ENCODE data around the gene TGFB2.

TGFB2 gene

GRCh38 chr1:218366322-218367052 lies 21.4 kb downstream of the TGFB2 start:
- Histone ChIP-seq H3K27me3 (ENCODE audit: low read depth, low read length) (no peaks in the 10 kb centered on the region), H3K4me3 (ENCODE audit: low read length) (no peak overlapping the region), H3K79me2 (ENCODE audit: low read length) (no peaks in the 10 kb centered on the region), H3K36me3 (replicated peaks; ENCODE audit: low read depth, low read length) (no peaks in the 10 kb centered on the region), H3K27ac (ENCODE audit: low read length) (no peak overlapping the region), H4K20me1 (ENCODE audit: insufficient read depth, low read length) (no peaks in the 10 kb centered on the region), H3K9ac (ENCODE audit: low read length) (no peak overlapping the region), H3K4me2 (ENCODE audit: low read length) (no peak overlapping the region), H3K9me3 (ENCODE audit: insufficient read depth, low read length) (no peaks in the 10 kb centered on the region), H2AFZ (ENCODE audit: low read depth, low read length) (no peak overlapping the region), H3K4me1 (ENCODE audit: low read length) (no peaks in the 10 kb centered on the region)
- TF ChIP-seq, protein P1, sequence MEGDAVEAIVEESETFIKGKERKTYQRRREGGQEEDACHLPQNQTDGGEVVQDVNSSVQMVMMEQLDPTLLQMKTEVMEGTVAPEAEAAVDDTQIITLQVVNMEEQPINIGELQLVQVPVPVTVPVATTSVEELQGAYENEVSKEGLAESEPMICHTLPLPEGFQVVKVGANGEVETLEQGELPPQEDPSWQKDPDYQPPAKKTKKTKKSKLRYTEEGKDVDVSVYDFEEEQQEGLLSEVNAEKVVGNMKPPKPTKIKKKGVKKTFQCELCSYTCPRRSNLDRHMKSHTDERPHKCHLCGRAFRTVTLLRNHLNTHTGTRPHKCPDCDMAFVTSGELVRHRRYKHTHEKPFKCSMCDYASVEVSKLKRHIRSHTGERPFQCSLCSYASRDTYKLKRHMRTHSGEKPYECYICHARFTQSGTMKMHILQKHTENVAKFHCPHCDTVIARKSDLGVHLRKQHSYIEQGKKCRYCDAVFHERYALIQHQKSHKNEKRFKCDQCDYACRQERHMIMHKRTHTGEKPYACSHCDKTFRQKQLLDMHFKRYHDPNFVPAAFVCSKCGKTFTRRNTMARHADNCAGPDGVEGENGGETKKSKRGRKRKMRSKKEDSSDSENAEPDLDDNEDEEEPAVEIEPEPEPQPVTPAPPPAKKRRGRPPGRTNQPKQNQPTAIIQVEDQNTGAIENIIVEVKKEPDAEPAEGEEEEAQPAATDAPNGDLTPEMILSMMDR (IDR thresholded peaks at IDR 0.05; ENCODE audit: low read depth, low read length): no peak
- no peak for TF ChIP-seq EZH2phosphoT487 (IDR thresholded peaks at IDR 0.05; ENCODE audit: low read depth)

GRCh38 chr1:218367118-218367517 lies 22.0 kb downstream of the TGFB2 start:
- Histone ChIP-seq H3K9me3 (ENCODE audit: insufficient read depth, low read length) (no peaks in the 10 kb centered on the region), H3K4me2 (ENCODE audit: low read length) (no peak overlapping the region), H3K27ac (ENCODE audit: low read length) (no peak overlapping the region), H3K36me3 (replicated peaks; ENCODE audit: low read depth, low read length) (no peaks in the 10 kb centered on the region), H3K9ac (ENCODE audit: low read length) (no peak overlapping the region), H3K27me3 (ENCODE audit: low read depth, low read length) (no peaks in the 10 kb centered on the region), H3K79me2 (ENCODE audit: low read length) (no peaks in the 10 kb centered on the region), H4K20me1 (ENCODE audit: insufficient read depth, low read length) (no peaks in the 10 kb centered on the region), H2AFZ (ENCODE audit: low read depth, low read length) (no peak overlapping the region), H3K4me1 (ENCODE audit: low read length) (no peaks in the 10 kb centered on the region), H3K4me3 (ENCODE audit: low read length) (no peak overlapping the region)
- TF ChIP-seq, protein P1 (IDR thresholded peaks at IDR 0.05; ENCODE audit: low read depth, low read length): no peak
- TF ChIP-seq EZH2phosphoT487 (IDR thresholded peaks at IDR 0.05; ENCODE audit: low read depth): no peak

DNA sequence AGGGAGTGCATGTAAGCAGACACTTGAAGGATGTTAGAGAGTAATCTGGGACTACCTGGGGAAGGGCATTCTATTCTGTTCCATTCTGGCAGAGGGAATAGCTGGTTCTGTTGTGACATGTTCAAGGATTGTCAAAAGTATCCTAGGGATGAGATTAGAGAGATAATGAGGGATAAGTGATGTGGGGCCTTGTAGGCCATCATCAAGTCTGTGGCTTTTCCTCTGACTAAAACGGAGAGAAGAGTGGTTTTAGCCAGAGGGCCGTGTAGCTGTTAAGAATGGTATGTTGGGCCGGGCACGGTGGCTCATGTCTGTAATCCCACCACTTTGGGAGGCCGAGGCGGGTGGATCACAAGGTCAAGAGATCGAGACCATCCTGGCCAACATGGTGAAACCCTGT lies 23.6 kb downstream of the TGFB2 start:
- H3K4me3 ChIP-seq (ENCODE audit: low read length): no peak overlapping the region
- H3K79me2 ChIP-seq (ENCODE audit: low read length): no peaks in the 10 kb centered on the region
- no peak overlapping the region for H3K4me2 ChIP-seq (ENCODE audit: low read length)
- H3K9me3 ChIP-seq (ENCODE audit: insufficient read depth, low read length): no peaks in the 10 kb centered on the region
- no peaks in the 10 kb centered on the region for H3K27me3 ChIP-seq (ENCODE audit: low read depth, low read length)
- TF ChIP-seq, protein P1 (IDR thresholded peaks at IDR 0.05; ENCODE audit: low read depth, low read length): no peak
- TF ChIP-seq EZH2phosphoT487 (IDR thresholded peaks at IDR 0.05; ENCODE audit: low read depth): no peak
- no peaks in the 10 kb centered on the region for H4K20me1 ChIP-seq (ENCODE audit: insufficient read depth, low read length)
- no peaks in the 10 kb centered on the region for H3K4me1 ChIP-seq (ENCODE audit: low read length)
- no peak overlapping the region for H3K27ac ChIP-seq (ENCODE audit: low read length)
- H3K9ac ChIP-seq (ENCODE audit: low read length): no peak overlapping the region
- H3K36me3 ChIP-seq (replicated peaks; ENCODE audit: low read depth, low read length): no peaks in the 10 kb centered on the region
- no peak overlapping the region for H2AFZ ChIP-seq (ENCODE audit: low read depth, low read length)

GRCh38 chr1:218369688-218370511 lies 24.8 kb downstream of the TGFB2 start:
- Histone ChIP-seq H3K79me2 (ENCODE audit: low read length) (no peaks in the 10 kb centered on the region), H4K20me1 (ENCODE audit: insufficient read depth, low read length) (no peaks in the 10 kb centered on the region), H3K4me3 (ENCODE audit: low read length) (no peak overlapping the region), H3K9ac (ENCODE audit: low read length) (no peak overlapping the region), H3K9me3 (ENCODE audit: insufficient read depth, low read length) (no peaks in the 10 kb centered on the region), H2AFZ (ENCODE audit: low read depth, low read length) (no peak overlapping the region), H3K27me3 (ENCODE audit: low read depth, low read length) (no peaks in the 10 kb centered on the region), H3K4me1 (ENCODE audit: low read length) (no peaks in the 10 kb centered on the region; the same call in 1 of the 2 replicates), H3K4me2 (ENCODE audit: low read length) (no peak overlapping the region), H3K27ac (ENCODE audit: low read length) (no peak overlapping the region), H3K36me3 (replicated peaks; ENCODE audit: low read depth, low read length) (no peaks in the 10 kb centered on the region)
- TF ChIP-seq, protein P1 (IDR thresholded peaks at IDR 0.05; ENCODE audit: low read depth, low read length): no peak
- no peak for TF ChIP-seq EZH2phosphoT487 (IDR thresholded peaks at IDR 0.05; ENCODE audit: low read depth)
